Right lobe of liver (tissue), 6 donors: ENCODE results near the gene RPLP2. TPM values are rescaled to one million over a fixed set of nuclear protein-coding genes. Genes with fewer than 3 reads are reported as not detected.

Experiments used
- ATAC-seq, 4 donors: fragments of 200-7000 bp; cut with Tn5 transposase; one replicate each; pipeline ENCODE4 v1.9.1; 2020; ENCODE audit warnings: mild to moderate bottlenecking in 4 of 4, moderate library complexity in 4 of 4
- DNase-seq, 3 donors: peaks; one replicate each; pipeline ENCODE4 v3.0.0-alpha.2; 2020
- H3K27ac ChIP-seq, 3 donors: fragments of 200-600 bp; one replicate each; pipeline ENCODE4 v1.8.0; 2022
- H3K27me3 ChIP-seq, 2 donors: fragments of 200-600 bp; one replicate each; pipeline ENCODE4 v1.8.0; 2022
- H3K36me3 ChIP-seq, 4 donors: fragments of 200-600 bp; sonication (generic) in 1 of 4; one replicate each; pipeline versions ENCODE4 v1.5.1 to v1.8.0; 2017 to 2022; ENCODE audit warnings: control low read depth in 1 of 4
- H3K4me1 ChIP-seq, 4 donors: fragments of 200-600 bp; sonication (generic) in 1 of 4; one replicate each; pipeline versions ENCODE4 v1.5.1 to v1.8.0; 2017 to 2022; ENCODE audit warnings: control low read depth in 1 of 4
- H3K4me3 ChIP-seq, 3 donors: fragments of 200-600 bp; one replicate each; pipeline ENCODE4 v1.8.0; 2022
- H3K9me3 ChIP-seq, 4 donors: fragments of 200-600 bp; sonication (generic) in 1 of 4; one replicate each; pipeline versions ENCODE4 v1.5.1 to v1.8.0; 2017 to 2022; ENCODE audit warnings: control low read depth in 1 of 4
- CTCF ChIP-seq, 4 donors: fragments of 200-600 bp in 3 of 4; fragments of 450-650 bp in 1 of 4; IDR thresholded peaks; one replicate each; pipeline versions ENCODE4 v1.5.1 to v1.8.0; 2016 to 2022; ENCODE audit warnings: antibody characterized with exemption in 4 of 4, mild to moderate bottlenecking in 2 of 4
- POLR2A ChIP-seq: fragments of 450-650 bp; IDR thresholded peaks from one replicate; pipeline ENCODE4 v1.6.1; 2017; ENCODE audit warnings: antibody characterized with exemption, mild to moderate bottlenecking
- WGBS: methylation state at CpG from one replicate; pipeline ENCODE4 v1.1.6; 2018; ENCODE audit warnings: low coverage, low lambda C conversion rate; ENCODE audit not compliant: insufficient coverage; ENCODE audit errors: missing lambda C conversion rate; 5-methylcytosine and 5-hydroxymethylcytosine counted together
- intact Hi-C, 2 donors: fragments of 100-400 bp; cut with DNase I; formaldehyde crosslinking; loops; one replicate each; pipeline versions ENCODE4 v1.11.2 to v1.14.1; 2022
- total RNA-seq, 6 experiments: library from RNA; depleted of rRNA in 2 of 6; stranded (reverse); fragments of >200 nt in 2 of 6; fragmentation: NEBNext Ultra II Directional in 3 of 6; extraction: Animal tissue kit (Norgen Biotek cat#: 25700) in 3 of 6; gene quantifications; one replicate each; pipeline versions ENCODE4 v1.1.0 to v1.2.4, GENCODE V29; 2016 to 2023
- donor health status: DM: no; HTN: yes; CAD: no.
- donor health status: DM: no; HTN: no; CAD: no.
- donor health status: DM: no; HTN: no; CAD: no.
- donor health status: DM: no; HTN: yes; CAD: no.
- donor health status: DM: no; HTN: yes; CAD: no.

Gene RPLP2
- total RNA-seq, 6 experiments from 2014 or later: 212 to 574 (median 457) TPM

GRCh38 chr11:842370-843002 is 32.7 kb downstream of the RPLP2 start, which contains the start of the genes POLR2L and TSPAN4:
POLR2L (minus strand) TSS chr11:842529; CDS start chr11:842508, 21 bp downstream.
TSPAN4 (plus strand) TSS chr11:842852; CDS start chr11:850305, 7,453 bp downstream.
- intact Hi-C loops: no loop called here
- H3K4me3 ChIP-seq: peak within 1 kb of the TSS; percentile 96 to 100 (median 98)
- H3K4me1 ChIP-seq: peaks cover 0 to 24% (median 4%) of the 10 kb centered on the region in 4 donors
- WGBS: 0% methylated on average over 11 of the region's 87 CpGs
- ATAC-seq (peak; percentile 30 to 74 (median 62)), DNase-seq (peak; percentile 91 to 92 (median 92))
- peak within 1 kb of the TSS; percentile 93 to 97 (median 95) for H3K27ac ChIP-seq
- peak in 1 of 4 donors; percentile 21 for TF ChIP-seq CTCF (IDR thresholded peaks at IDR 0.05)
- TF ChIP-seq POLR2A: peak; percentile 98
- H3K36me3 ChIP-seq: peaks cover 0 to 25% (median 17%) of the 10 kb centered on the region in 4 donors
- no peaks in the 10 kb centered on the region for H3K9me3 ChIP-seq
- no peaks in the 10 kb centered on the region for H3K27me3 ChIP-seq

- H3K27ac ChIP-seq: peak overlapping the region; percentile 93 to 97 (median 95)
- DNase-seq (no peak), ATAC-seq (no peak)
- TF ChIP-seq CTCF (IDR thresholded peaks at IDR 0.05) (no peak), POLR2A (no peak)
- H3K27me3 ChIP-seq: no peaks in the 10 kb centered on the region
- peak overlapping the region; percentile 96 to 100 (median 98) for H3K4me3 ChIP-seq
- peaks cover 0 to 26% (median 4%) of the 10 kb centered on the region in 4 donors for H3K4me1 ChIP-seq
- H3K9me3 ChIP-seq: no peaks in the 10 kb centered on the region
- 0% methylated on average over 13 of the region's 53 CpGs for WGBS
- peaks cover 0 to 22% (median 13%) of the 10 kb centered on the region in 4 donors for H3K36me3 ChIP-seq
- intact Hi-C loops: no loop called here
Observed at GRCh38 chr11:843086-843734, 33.4 kb downstream of the RPLP2 start.

- peaks cover 0 to 35% (median 4%) of the 10 kb centered on the region in 4 donors for H3K4me1 ChIP-seq
- TF ChIP-seq POLR2A (peak; percentile 81), CTCF (IDR thresholded peaks at IDR 0.05) (no peak)
- WGBS: 15% methylated on average over 8 of the region's 25 CpGs
Observed at GRCh38 chr11:843818-844692, 34.3 kb downstream of the RPLP2 start.

More at GRCh38 chr11:843818-844692, 34.3 kb downstream of the RPLP2 start:
- Histone ChIP-seq H3K4me3 (peak overlapping the region; percentile 96 to 100 (median 98)), H3K9me3 (no peaks in the 10 kb centered on the region), H3K27me3 (peaks cover 0 to 2% of the 10 kb centered on the region in 2 donors), H3K36me3 (peaks cover 0 to 15% (median 9%) of the 10 kb centered on the region in 4 donors), H3K27ac (peak overlapping the region; percentile 93 to 97 (median 95))
- peak; percentile 51 to 68 (median 56) for ATAC-seq
- DNase-seq: peak; percentile 91 to 96 (median 93)
- intact Hi-C loops: no loop called here
